Effector CD4-positive, alpha-beta T cell (primary cell): Measurements from ENCODE around the gene HSD17B12.

Experiments
- DNase-seq: peaks from one replicate; pipeline ENCODE4 v3.0.0-alpha.2; 2020

Gene HSD17B12

DNA sequence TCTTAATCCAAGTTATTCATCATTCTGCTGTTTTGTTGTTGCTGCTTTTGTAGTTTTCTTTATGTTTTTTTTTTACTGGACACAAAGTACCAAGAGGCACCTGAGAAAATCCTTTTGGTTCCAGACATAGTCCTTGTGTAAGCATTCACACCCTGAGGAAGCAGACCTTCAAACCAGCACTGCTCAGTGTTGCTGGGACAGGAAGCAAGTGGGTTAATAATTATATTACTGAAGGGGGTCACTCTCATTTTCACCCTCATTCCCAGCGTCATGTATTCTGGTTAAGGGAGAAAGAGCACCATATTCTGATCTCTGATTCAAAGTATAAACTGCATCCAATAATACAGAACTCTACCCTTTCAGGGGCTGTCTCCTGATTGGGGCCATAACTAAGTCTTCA, 194.2 kb downstream of the HSD17B12 start:
- DNase-seq: no peak

DNA sequence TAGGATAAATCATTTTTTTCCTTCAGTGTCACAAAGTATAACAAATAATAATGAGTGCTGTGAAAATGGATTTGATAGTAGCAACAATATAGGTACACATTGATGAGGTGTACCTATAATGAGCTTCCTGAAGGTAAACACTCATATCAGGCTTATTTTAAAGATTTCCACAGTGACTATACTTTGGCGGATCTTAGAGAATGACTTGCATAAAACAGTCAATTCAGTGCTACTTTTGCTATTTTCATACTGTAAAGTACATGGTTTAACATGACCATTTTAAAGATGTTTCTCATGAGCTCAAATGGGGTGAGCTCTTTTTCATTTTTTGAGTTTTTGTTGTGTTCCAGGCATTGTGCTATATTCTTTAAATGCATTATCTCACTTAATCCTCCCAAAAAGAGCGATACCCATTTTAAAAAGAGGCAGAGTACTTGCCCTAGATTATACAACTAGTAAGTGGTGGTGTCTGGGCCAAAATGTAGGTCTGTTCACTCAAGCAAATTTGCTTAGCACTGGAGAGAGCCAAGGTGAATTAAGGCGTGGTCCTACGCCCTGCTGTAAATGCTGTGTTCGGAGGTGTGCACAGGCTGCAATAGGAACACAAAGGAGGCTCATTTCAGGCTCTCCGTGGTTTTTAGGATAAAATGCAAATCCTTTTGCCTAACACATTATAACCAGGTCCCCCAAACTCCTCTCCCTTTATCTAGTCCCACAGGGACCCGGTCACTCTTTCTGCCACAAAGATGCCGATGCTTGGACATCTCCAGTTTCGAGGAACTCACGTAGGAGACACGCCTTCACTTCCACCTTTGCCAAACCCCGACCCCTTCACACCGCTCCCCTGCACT, 199.5 kb downstream of the HSD17B12 start:
- no peak for DNase-seq

DNA sequence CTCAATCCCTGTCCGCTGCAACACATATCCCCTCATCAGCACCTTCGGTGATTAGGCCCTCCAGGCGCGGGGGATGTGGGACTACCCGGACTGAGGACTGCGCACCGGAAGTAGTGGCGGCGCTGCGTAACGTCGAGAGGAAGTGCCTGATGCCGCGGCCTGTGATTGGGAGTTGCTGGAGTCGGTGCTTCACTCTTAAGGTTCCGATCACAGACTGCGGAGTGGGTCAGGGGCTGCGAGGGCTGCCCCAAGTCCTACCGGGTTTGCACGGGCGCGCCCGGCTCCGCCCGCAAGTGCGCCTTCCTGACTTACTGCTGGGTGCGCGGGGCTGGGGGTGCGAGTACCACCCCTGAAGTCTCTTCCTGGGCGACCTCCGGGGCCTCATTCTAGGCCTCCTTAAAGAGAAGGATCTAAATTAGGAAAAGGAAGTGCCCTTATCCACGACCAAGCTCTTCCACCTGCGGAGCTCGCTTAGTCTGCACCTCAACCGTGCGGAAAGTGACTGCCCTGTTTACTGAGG, 200.2 kb downstream of the HSD17B12 start, which contains the start of gene ALKBH3:
TSS of gene ALKBH3 (plus strand) at position 192 of the 520 bp plus-strand sequence. CDS start 1,822 bp downstream, outside the sequence.
- DNase-seq: peak; percentile 87

DNA sequence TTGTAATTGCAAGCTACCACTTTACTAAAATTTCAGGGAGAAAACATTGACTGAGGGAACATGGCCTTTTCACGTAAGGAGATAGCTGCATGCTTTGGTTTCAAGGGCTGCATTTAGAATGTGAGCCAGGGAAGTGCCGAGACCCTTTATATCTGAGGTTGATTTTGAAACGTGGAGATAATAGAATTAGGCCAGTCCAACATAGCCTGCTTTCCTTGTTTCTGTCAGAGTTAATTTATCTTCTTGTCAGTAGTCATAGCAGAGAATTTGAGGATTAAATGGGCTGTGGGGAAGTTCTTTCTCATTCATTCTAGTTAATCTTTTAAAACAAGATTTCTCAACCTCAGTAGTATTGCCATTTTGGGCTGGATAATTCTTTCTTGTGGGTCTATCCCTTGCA, 212.3 kb downstream of the HSD17B12 start:
- no peak for DNase-seq

DNA sequence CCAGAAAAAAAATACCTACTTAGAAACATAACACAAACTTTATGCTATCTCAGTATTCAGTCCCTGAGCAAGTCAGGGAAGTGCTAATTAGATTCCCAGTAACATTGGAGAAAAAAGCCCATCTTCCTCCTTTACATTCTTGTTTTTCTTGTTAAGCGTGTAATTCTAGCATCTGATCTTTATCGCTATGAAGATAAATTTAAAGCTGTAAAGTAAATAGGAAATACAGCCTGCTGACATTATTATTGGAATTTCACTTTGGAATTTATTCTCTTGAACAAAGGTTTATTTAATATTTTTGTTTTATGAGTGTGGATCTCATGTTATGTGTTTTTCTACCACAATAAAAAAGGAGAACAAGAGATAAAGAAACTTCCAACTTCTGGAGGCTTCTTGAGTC, 214.0 kb downstream of the HSD17B12 start:
- DNase-seq: no peak

DNA sequence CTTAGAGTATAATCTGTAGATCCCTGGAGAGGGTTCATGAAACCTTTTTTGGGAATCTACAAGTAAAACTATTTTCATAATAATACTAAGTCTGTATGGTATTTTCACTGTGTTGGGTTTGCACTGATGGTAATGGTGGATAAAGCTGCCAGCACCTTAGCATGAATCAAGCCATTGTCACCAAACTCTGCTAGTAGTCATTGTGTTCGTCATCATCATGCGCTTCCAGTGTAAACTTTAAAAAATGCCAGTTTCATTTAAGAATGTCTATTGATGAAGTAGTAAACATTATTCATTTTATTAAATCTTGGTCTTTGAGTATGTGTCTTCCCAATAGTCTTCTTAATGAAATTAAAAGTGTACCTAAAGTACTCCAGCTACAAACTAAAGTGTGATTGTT, 215.1 kb downstream of the HSD17B12 start:
- no peak for DNase-seq

DNA sequence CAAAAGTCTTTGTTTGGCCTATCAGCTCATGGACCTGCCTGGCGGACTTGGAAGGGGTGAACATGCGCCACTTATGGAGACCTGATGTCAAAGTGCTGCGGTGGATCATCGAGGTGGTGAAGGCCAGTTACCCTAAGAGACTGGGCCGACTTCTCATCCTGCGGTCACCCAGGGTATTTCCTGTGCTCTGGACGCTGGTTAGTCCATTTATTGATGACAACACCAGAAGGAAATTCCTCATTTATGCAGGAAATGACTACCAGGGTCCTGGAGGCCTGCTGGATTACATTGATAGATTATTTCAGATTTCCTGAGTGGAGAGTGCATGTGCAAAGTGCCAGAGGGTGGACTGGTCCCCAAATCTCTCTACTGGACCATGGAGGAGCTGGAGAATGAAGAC, 218.0 kb downstream of the HSD17B12 start:
- DNase-seq: no peak

DNA sequence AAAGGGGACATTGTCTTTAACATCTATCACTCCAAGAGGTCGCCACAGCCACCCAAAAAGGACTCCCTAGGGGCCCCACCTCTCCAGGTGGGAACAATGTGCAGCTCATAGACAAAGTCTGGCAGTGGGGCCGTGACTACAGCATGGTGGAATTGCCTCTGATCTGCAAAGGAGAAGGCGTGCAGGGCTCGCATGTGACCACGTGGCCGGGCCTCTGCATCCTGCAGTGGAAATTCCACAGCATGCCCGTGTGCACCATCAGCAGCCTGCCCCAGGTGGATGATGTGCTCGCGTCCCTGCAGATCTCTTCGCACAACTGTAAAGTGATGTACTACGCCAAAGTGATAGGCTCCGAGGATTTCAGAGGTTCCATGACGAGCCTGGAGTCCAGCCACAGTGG, 218.6 kb downstream of the HSD17B12 start:
- no peak for DNase-seq

DNA sequence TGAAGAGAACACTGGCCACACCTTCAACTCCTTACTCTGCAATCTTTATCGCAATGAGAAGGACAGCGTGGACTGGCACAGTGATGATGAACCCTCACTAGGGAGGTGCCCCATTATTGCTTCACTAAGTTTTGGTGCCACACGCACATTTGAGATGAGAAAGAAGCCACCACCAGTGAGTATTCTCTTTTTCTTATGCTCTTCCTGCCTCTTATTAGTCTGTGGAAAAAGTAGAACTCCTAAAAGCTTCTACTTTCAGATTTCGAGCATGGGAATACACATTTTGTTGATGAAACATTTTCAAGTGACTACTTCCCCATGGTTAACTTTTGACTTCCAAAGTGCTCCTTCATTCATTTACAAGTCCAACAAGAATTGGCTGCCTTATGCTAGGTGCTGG, 221.0 kb downstream of the HSD17B12 start:
- DNase-seq: no peak

DNA sequence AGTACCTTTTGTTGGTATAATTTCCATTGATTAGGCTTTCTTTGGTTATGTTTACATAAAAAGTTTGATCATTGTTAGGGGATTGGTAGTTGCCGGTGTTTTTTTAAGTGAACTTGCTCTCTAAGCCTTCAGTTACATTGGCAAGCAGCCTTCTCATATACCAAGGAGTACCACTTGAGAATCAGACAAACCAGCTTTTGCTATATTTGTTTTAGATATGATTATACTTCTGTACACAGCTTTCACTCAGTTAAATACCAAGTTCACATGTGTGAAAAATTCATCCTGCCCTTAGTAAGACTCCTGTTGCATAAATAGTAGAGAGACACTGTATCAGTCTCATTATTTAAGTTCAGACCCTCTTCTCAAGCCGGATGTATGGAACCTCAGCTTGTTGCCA, 222.5 kb downstream of the HSD17B12 start:
- DNase-seq: no peak

DNA sequence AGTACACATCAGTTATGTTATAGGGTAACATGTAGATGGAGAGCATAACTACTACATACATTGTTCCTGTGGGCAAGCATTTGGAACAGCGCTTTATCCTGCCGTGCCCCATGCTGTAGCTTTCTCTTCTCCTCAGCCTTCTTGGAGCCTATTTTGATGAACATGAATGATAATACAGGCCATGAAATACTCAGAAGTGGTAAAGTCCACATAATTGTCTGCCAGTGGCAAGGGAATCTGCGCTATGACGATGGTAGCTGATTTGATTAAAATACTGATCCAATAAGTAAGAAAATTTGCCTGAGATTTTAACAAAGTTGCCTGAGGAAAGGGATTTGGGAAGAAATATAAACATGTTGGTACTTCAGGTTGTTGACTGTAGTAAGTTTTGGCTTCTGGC, 223.4 kb downstream of the HSD17B12 start:
- DNase-seq: no peak

DNA sequence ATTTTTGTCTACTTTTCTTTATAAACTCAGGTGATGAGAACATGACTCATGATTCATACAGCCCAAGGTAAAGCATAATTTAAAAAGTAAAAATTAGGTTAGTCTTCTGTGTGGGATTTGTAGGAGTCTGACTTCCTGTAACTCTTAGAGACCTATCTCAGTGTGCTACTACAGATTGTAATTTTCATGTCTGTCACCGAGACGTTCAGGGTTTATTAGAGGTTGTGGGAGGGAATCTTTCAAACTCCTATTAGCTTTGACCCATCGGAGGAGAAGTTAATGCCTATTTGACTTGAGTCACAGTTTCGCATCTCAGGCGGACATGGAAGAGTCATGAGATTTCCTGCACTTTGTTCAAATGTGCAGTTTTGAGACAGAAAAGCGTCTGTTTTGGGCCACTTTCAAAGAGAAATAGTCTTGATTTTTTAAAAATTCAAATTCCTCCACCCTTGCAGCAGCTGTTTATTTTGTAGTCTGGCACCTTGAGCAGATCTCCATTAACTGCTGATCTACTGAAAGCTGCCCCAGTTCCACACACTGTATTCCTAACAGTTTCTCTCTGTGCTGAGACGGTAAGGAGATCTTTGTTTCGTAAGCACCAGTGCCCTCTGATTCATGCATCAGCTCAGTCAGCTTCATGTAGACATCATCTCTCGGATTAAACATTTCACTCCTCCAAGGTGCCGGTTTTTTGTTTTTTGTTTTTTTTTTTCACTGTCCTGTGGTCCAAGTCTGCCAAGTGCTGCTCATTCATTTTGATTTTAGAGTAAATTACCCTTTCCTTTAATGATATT, 224.4 kb downstream of the HSD17B12 start:
- DNase-seq: no peak

DNA sequence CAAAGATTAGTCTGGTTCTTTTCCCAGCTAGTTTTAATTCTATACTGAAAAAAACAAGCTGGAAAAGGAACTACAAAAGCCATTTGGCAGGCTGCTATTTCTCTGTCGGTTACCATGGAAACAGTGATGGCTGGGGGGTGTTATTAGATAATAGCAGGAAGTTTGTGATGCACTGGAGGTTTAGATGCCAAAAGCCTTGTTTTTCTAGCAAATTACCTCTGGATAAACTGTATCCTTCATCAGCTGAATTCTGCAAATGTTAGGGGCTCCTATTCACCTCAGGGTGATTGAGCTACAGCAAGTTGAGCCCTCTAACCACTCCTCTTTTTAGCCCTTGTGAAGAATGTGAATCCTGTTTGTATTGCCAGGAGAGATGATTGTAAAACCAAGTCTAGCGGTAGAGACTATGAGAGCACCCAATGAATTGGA, 225.3 kb downstream of the HSD17B12 start:
- DNase-seq: no peak
